Mesenteric fat pad (tissue), 1 donor: Measurements from ENCODE around the gene ORAI3. TPM values are rescaled to one million over a fixed set of nuclear protein-coding genes. Genes with fewer than 3 reads are reported as not detected.
A peak's percentile ranks its signal among the peaks of the same experiment; 100 is the strongest.

Experiments used
- DNase-seq: peaks from one replicate; pipeline ENCODE4 v3.0.0-alpha.2; 2020; ENCODE audit warnings: low spot score
- total RNA-seq: library from RNA; stranded (reverse); fragmentation: NEBNext Ultra II Directional; extraction: Animal tissue kit (Norgen Biotek cat#: 25700); gene quantifications from one replicate; pipeline ENCODE4 v1.2.1, GENCODE V29; 2021
- donor health status: DM: yes; HTN: yes; CAD: no.

Gene ORAI3
- total RNA-seq, 1 donor from 2014 or later, result 17.9 TPM

DNA sequence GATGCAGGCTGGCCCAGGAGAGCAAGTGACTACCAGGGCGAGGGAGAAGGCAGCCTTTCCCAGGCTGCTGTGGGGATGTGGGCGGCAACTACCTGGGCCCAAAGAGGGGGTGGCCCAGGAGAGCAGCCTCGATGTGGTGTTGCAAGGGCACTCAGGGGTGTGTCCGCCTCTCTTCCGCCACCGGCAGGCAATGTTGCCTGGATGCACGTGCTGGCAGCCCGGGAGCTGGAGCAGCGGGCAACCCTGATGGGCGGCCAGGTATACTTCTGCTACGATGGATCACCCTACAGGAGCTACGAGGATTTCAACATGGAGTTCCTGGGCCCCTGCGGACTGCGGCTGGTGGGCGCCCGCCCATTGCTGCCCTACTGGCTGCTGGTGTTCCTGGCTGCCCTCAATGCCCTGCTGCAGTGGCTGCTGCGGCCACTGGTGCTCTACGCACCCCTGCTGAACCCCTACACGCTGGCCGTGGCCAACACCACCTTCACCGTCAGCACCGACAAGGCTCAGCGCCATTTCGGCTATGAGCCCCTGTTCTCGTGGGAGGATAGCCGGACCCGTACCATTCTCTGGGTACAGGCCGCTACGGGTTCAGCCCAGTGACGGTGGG, 38.8 kb downstream of the ORAI3 start:
- no peak for DNase-seq

DNA sequence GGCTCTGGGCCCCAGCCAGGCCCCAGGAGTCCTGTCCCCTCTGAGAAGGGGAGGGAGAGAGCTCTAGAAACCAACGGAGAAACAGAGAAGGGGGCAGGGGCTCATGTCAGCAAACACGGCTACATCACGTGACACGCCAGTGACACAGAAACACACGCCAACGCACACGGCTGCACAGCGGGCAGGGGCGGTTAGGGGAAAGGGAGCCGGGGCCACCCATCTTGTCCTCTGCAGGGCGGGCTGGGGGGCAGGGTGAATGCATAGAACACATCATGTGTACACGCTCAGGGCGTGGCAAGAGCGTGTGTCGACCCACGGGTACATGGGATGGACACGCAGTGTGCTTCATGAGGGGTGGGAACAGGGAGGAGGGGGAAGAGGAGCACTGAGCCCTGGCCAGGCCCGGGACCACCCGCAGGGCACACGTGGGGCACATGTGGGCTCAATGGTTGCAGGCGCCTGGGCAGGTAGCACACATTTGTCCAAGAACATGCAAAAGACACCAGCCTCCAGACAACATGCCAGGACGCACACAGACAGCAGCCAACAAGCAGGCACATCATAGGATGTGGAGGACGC, 40.7 kb downstream of the ORAI3 start:
- no peak for DNase-seq

DNA sequence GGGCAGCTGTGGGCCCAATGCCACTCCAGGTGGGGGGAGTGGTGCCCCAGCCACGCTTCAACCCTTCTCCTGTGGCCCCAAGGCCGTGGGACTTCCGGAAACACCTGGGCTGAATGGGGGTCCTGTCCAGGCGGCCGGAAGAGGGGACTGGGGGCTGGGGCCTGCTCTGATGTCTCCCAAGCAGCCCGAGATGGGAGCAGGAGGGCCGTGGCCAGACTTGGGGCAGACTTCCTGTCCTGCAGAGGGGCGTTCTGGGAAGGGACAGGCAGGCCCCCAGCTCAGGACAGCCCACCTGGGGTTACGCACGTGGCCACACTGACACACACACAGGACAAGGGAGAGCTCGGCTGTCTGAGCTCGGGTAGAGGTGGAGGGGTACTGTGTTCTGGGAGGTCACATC, 41.2 kb downstream of the ORAI3 start:
- DNase-seq, result no peak

DNA sequence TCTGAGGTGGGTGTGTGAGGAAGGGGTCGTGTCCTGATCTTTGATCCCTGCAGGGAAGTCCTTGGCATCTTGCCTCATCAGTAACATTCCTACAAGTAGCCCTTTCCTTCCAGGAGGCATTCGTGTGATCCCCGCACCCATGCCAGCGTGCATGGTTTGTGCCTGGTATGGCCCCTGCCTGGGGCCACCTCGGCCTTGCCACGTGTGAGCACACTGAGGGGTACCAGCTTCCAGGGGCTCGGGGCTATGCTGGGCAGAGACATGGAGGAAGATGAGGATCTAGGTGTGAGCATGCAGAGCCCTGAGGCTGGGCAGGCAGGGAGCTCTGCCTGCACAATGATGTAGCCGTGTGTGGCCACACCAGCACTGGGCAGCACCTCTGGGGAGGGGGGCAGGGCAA, 42.2 kb downstream of the ORAI3 start:
- no peak for DNase-seq

DNA sequence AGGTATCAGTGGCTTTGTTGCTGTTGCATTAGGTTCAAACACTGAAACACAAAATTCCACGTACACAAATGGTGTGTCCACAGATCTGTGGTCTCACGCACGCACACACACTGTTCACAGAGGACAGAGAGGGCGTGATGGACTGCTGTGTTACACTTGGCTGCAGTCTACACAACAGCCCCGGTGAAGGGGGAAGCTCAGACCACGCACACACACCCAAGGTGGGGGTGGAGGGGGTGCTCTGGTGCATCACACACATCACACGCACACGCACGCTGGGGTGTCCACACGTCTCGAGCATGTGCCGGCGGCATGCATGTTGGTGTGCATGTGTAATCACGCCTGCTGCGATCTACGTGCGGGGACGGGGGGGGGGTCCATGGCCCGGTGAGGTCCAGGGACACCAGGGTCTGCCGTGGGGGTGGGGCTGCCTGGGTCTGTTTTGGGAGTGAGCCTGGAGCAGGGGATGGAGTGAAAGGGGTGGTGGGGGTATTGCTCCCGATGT, 43.5 kb downstream of the ORAI3 start:
- no peak for DNase-seq

DNA sequence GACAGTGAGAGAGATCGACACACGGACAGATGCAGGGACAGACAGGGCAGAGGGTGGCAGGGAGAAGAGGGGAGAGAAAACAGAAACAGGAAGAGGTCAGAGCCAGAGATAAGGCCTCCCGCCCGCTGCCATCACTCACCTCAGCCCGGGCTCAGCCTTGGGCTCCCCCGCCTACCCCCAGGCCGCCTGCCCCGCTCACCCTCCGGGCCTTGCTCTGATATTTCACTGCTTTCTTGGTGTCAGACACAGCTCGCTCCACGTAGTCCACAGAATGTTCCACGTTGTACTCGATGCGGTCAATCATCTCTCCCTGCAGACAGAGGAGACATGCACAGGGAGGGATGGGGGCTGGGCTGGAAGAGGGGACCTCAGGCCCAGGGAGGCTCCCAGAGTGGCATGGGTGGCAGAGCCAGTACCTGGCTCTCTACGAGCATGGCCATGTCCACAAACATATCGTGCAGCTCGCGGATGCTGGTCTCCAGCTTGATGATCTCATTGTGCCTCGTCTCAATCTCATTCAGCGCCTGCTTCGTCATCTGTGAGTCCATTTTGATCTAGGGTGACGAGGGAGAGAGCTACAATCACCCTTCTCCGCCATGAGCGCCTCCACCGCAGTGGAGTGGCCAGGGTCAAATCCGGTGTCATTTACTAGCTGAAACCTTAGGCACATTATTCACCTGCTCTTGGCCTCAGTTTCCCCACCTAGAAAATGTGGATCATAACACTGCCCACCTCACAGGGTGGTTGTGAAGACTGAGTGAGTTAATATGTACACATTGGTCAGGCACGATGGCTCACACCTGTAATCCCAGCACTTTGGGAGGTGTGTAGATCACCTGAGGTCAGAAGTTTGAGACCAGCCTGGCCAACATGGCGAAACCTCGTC, 44.3 kb downstream of the ORAI3 start:
- no peak for DNase-seq

DNA sequence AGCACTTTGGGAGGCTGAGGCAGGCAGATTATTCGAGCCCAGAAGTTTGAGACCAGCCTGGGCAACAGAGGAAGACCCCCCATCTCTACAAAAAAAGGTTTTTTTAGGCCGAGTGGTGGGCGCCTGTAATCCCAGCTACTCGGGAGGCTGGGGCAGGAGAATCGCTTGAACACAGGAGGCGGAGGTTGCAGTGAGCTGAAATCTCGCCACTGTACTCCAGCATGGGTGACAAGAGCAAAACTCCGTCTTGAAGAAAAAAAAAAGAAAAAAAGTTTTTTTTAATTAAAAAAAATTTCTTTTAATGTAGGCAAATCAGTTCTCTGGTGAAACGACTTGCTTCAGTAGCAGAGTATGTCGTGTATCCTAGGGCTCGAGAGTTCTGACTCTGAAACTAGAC, 47.1 kb downstream of the ORAI3 start:
- DNase-seq, result no peak

DNA sequence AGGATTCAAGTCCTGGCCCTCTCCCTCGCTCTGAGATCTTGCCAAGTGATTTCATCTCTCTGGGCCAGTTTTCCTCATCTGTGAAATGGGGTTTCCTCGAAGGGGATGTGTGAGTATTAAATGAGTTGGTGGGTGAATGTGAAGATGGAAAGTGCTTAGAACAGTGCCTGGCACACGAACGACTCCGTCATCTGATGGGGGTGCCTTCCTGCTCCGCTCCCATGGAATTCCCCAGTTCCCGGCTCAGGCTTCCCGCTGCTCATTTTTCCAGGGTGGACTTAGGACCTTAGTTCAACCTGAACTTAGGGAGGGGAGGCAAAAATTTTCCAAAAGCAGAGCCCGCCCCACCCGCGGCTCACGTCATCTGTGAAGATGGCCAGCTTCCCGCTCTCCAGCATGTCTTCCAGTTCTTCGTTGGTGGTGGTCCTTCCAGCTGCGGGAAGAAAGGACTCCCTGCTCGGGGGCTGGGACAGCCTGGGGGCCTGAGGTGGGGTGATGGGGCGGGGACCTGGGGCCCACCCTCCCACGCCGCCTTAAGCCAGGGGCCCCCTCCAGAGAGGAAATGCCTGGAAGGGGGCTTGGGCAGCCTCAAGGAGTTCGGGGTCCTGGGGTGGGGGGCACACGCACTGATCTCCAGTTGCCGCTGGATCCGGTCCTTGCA, 47.6 kb downstream of the ORAI3 start:
- DNase-seq, result no peak

DNA sequence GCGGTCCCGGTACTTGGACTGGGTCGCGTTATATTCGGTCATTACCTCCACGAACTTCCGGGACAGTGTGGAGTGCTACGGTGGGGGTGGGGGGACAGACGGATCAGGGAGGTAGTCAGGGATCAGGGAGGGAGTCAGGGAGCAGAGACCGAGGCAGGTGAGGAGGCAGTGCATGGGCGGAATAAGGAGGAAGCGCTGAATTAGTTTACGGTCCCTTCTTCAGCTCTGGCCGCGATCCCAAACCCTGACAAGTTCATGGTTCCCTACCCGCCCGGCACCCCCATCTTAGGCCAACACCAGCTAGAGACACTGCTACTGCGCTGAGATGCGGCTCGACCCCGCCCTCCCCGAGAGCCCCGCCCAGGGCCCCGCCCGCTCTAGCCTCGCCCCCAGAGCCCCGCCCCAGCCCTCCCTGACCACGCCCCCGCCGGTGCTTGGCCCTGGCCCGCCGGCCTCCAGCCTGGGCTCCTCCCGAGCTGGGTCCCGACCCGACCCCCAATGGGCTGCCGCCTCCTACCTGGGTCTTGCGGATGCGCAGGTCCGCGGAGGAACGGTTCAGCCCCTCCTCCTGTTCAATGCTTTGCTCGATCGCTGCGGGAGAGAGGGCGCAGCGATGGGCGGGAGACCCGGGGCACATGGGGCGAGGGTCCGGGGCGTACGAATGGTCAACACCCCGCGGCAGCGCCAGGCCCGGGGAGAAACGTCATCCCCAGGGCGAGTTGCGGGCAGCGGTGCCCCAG, 48.3 kb downstream of the ORAI3 start:
- DNase-seq, result peak; percentile 94

DNA sequence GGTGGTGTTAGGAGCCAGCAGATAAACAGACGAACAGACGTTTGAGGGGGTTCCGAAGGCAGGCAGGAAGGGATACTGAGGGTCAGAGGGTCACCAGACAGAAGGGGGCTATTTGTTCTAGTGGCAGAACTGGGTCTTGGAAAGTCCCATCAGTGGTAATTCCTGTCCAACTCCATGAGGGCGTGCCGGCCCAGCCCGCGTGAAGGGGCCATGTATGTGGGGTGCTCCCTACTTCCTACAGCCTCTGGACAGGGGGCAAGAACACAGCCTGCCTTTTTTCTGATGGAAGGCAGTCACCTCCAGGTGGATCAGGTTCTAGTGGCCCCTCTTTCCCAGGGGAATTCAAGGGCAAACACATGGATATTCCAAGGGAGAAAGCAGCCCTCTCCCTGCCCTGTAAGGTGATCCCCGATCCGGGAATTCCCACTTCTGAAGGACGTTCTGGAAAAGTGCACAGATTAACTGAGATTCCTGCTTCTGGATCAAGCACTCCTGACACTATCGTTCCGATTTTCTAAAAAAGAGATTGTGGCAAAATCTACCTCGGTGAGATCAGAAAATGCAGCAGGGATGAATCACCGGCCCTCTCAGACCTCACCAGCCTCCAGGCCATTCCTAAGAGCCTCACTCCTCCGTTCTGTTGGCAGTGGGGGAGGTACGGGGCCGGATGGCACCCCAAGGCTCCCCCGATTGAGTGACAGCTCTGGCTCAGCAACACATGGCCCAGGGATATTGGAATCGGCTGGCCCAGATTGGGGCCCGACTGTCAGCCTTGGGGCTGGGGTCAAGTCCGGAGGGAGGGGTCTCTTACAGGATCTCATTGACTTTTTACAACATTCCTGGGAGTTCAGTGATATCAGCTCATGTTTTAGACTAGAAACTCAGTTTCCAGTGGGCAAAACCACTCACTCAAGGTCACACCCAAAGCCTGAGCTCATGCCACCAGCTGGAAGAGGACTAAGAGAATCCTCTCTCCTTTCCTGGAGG, 49.1 kb downstream of the ORAI3 start:
- DNase-seq, result no peak

DNA sequence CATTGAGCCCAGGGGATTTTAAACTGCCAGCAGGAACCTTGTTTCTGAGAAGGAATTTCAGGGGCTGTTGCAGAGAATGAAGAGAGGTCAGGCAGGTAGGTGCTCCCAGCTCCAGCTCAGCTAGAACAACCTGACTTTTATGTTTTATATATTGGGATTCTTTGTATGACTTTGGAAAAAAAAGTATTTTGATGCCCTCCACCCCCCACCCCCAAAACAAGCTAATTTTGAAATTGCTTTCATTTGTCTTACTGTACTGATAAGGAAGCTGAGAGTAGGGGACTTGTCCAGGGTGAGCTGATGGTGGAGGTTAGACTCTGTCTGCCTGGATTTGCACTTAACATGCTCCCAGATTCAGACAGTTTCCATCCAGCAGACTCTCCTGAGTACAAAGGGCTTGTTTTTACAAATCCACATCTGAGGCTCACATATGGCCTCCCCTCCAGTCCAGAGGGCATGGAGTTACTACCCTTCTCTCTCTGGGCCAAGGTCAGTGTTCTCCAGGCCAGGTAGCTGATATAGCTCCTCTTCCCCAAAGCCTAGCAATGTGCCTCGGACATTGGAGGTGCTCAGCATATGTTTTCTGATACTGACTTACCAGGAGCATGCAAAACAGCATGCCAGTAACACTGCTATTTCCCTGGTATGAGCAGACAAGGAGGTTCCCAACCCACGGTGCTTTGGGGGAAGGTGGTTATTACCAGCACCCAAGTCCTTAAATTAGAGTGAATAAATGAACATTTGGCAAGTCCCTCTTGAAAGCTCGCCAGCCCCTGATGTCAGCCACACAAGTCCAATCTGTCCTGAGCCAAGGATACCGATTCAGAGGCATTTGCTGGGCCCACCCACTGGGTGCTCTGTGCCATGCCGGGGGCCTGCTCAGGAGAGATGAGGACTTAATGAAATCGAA, 50.2 kb downstream of the ORAI3 start:
- DNase-seq, result no peak

DNA sequence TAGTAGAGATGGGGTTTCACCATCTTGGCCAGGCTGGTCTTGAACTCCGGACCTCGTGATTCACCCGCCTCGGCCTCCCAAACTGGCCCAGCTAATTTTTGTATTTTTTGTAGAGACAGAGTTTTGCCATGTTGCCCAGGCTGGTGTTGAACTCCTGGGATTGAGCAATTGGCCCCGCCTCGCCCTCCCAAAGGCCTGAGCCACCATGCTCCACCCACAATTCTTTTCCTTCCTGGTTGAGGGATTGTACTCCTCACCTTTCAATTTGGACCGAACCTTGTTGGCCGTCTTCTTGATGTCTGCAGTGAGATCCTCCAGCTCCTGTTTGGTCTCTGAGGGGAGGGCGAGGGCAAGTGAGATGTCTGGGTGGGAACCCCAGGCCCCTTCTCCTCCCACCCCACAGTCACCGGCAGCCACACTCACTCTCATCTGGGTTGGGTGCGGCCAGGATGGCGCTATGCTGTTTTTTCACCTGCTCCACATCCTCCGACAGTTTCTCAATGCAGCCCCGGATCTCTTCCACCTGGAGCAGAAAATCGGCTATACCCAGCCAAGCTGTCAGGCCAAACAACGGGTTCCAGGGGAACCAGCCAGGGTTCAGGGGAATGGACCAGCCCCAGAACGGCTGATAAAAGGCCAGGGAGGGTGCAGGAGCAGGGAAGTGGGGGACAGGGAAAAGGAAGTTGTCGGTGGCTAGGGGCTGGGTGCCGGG, 52.0 kb downstream of the ORAI3 start:
- no peak for DNase-seq

DNA sequence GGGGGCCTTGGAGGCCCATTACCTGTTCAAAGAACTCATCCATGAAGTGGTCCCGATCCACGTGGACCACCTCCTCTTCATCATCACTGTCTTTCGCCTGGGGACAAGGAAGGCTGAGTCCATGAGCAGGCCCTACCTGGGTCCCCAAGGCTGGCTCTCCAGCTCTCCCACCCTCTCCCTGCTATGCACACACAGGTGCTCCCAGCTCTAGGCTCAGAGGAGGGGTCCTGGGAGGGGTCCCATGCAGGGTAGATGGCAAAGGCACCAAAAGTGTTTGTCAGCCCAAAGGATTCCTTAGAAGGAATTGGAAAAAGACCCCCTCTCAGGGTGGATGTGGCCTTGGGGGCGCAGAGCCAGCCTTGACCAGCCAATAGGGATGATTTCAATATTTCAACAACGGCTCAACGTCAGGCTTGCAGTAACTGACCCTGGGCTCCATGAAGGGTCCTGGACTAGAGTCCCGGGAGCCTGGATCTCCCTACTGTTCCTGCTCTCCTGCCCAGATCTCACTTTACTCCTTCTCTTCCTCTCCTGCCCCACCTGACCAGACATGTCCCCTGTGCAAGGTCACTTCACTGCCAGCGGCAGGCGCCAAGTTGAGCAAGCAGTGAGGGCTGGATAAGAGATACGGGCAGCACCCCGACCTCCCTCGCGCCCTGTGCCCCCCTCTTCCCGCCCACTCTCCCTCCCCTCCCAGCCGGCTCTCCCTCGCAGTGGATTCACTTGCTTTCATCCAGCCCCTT, 52.8 kb downstream of the ORAI3 start:
- DNase-seq, result no peak

DNA sequence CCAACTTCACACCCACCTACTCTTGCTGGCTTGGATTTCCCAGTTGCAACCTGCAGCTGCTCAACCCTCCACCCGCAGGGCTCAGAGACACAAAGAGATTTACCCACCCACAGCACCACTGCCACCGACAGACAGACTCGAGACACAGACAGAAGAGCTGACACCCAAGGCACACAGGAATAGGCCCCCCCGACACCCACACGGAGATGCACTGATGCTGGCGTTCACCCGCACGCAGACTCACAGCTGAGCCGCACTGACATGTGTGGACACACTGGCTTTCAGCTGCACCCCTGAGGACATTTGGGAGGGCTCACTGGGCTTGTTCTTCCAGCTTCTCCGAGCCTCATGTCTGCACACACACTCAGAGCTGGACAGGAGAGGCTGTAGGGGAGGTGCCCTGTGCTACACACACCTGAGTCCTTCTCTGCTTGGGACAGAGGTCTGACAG, 53.4 kb downstream of the ORAI3 start:
- DNase-seq, result no peak

DNA sequence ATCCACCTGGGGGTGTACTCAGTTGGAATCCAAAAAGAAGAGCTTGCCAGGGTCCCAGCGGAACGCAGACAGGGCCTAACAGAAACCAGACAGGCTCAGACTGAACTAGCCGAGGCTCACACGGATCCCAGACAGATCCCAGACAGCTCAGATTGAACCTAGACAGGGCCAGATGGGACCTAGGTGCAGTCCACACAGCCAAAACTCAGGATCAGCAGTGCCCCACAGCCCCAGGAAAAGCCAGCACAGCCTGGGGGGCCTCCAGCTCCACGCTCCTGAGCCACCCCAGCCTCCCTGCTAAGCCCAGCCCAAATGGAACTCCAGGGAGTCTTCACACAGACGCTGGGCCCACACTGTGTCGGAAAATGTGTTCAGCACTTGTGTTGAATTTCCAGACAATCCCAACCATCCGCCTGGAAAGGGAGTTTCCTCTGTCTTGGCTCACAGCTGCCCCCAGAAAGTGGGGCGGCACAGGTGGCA, 54.0 kb downstream of the ORAI3 start:
- no peak for DNase-seq

DNA sequence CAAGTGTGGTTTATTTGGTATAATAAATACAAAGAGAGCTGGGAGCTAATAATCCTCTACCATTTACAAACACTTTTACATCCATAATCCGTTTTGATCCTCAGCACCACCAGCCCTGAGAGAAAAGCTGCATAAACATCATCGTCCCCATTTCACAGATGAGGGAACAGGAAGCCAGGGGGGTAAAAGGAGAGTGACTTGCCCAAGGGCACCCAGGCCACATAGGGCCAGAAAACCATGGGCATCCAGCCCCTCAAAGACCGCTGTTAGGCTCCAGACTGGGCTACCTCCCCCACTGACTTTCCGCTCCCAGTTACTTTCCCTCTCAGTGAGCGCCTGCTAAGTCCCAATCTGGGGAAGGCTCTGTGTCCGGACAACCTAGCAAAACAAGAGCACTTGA, 54.9 kb downstream of the ORAI3 start:
- no peak for DNase-seq
